H9 (cell line): Measurements from ENCODE around the gene TMA7B. TPM values are rescaled to one million over a fixed set of nuclear protein-coding genes. Genes with fewer than 3 reads are reported as not detected.

ENCODE experiments used
- DNase-seq: peaks from one replicate; pipeline ENCODE4 v3.0.0-alpha.2; 2017
- H2AFZ ChIP-seq: one replicate; pipeline ENCODE4 v1.6.1; 2013; ENCODE audit warnings: mild to moderate bottlenecking, low read length, control low read depth, moderate library complexity
- H2AK5ac ChIP-seq: 2 replicates; pipeline ENCODE4 v1.6.1; 2013; ENCODE audit warnings: low read length, control low read depth, mixed read lengths; ENCODE audit not compliant: insufficient read length
- H2BK120ac ChIP-seq: one replicate; pipeline ENCODE4 v1.6.1; 2013; ENCODE audit warnings: low read depth, mild to moderate bottlenecking, low read length, control low read depth, inconsistent platforms; ENCODE audit not compliant: poor library complexity, severe bottlenecking
- H2BK12ac ChIP-seq: 2 replicates; pipeline ENCODE4 v1.6.1; 2013; ENCODE audit warnings: low read length, control low read depth, mixed read lengths, low read depth; ENCODE audit not compliant: insufficient read length
- H2BK15ac ChIP-seq: 2 replicates; pipeline ENCODE4 v1.6.1; 2013; ENCODE audit warnings: low read depth, low read length, control low read depth
- H2BK20ac ChIP-seq: one replicate; pipeline ENCODE4 v1.6.1; 2013; ENCODE audit warnings: low read depth, mild to moderate bottlenecking, low read length, control low read depth, inconsistent platforms; ENCODE audit not compliant: poor library complexity, severe bottlenecking
- H2BK5ac ChIP-seq: 2 replicates; pipeline ENCODE4 v1.6.1; 2013; ENCODE audit warnings: low read length, control low read depth, mixed read lengths; ENCODE audit not compliant: insufficient read length
- H3K14ac ChIP-seq: 2 replicates; pipeline ENCODE4 v1.6.1; 2013; ENCODE audit warnings: low read length, control low read depth; ENCODE audit not compliant: insufficient read depth
- H3K18ac ChIP-seq: 2 replicates; pipeline ENCODE4 v1.6.1; 2013; ENCODE audit warnings: low read depth, mild to moderate bottlenecking, mixed read lengths, low read length, control low read depth; ENCODE audit not compliant: insufficient read length
- H3K23ac ChIP-seq: 2 replicates; pipeline ENCODE4 v1.6.1; 2013; ENCODE audit warnings: low read length, control low read depth, mixed read lengths, low read depth; ENCODE audit not compliant: insufficient read length
- H3K23me2 ChIP-seq: 2 replicates; pipeline ENCODE4 v1.6.1; 2013; ENCODE audit warnings: low read depth, mild to moderate bottlenecking, mixed read lengths, low read length, control low read depth; ENCODE audit not compliant: insufficient read length, poor library complexity, severe bottlenecking
- H3K27ac ChIP-seq: 2 replicates; pipeline ENCODE4 v1.5.1; 2013; ENCODE audit warnings: low read length, control low read depth, mixed read lengths, low read depth; ENCODE audit not compliant: insufficient read length
- H3K27me3 ChIP-seq: 2 replicates; pipeline ENCODE4 v1.6.1; 2013; ENCODE audit warnings: low read length, control low read depth, inconsistent platforms; ENCODE audit not compliant: insufficient read depth
- H3K4ac ChIP-seq: 2 replicates; pipeline ENCODE4 v1.6.1; 2013; ENCODE audit warnings: low read depth, mild to moderate bottlenecking, control low read depth, inconsistent platforms, low read length, moderate library complexity
- H3K4me1 ChIP-seq: 2 replicates; pipeline ENCODE4 v1.6.1; 2013; ENCODE audit warnings: low read length, control low read depth, inconsistent platforms; ENCODE audit not compliant: insufficient read depth
- H3K4me2 ChIP-seq: 2 replicates; pipeline ENCODE4 v1.6.1; 2013; ENCODE audit warnings: low read length, control low read depth, mixed read lengths; ENCODE audit not compliant: insufficient read length, insufficient read depth
- H3K56ac ChIP-seq: 2 replicates; pipeline ENCODE4 v1.6.1; 2013; ENCODE audit warnings: low read depth, mild to moderate bottlenecking, mixed read lengths, low read length, control low read depth; ENCODE audit not compliant: insufficient read length
- H3K79me1 ChIP-seq: 2 replicates; pipeline ENCODE4 v1.6.1; 2013; ENCODE audit warnings: low read depth, mild to moderate bottlenecking, moderate library complexity, low read length, control low read depth, inconsistent platforms; ENCODE audit not compliant: insufficient read depth, poor library complexity, severe bottlenecking
- H3K79me2 ChIP-seq: 2 replicates; pipeline ENCODE4 v1.6.1; 2013; ENCODE audit warnings: low read length, control low read depth, inconsistent platforms; ENCODE audit not compliant: insufficient read depth
- H3K9ac ChIP-seq: 2 replicates; pipeline ENCODE4 v1.6.1; 2013; ENCODE audit warnings: low read length, control low read depth, mixed read lengths; ENCODE audit not compliant: insufficient read length; ENCODE audit errors: extremely low read depth
- H3K9me3 ChIP-seq: one replicate; pipeline ENCODE4 v1.6.1; 2013; ENCODE audit warnings: low read depth, low read length, inconsistent platforms; ENCODE audit not compliant: control insufficient read depth
- H3T11ph ChIP-seq: one replicate; pipeline ENCODE4 v1.6.1; 2013; ENCODE audit warnings: mild to moderate bottlenecking, low read length, control low read depth, inconsistent platforms
- H4K20me1 ChIP-seq: one replicate; pipeline ENCODE4 v1.6.1; 2013; ENCODE audit not compliant: control insufficient read depth, insufficient read length, insufficient read depth
- H4K5ac ChIP-seq: 2 replicates; pipeline ENCODE4 v1.6.1; 2013; ENCODE audit warnings: low read depth, mild to moderate bottlenecking, mixed read lengths, low read length, control low read depth; ENCODE audit not compliant: insufficient read length
- H4K8ac ChIP-seq: replicated peaks from 2 replicates; pipeline ENCODE4 v1.6.1; 2013; ENCODE audit warnings: low read length, control low read depth, mixed read lengths, low read depth; ENCODE audit not compliant: insufficient read length
- H4K91ac ChIP-seq: 2 replicates; pipeline ENCODE4 v1.6.1; 2013; ENCODE audit warnings: low read depth, mild to moderate bottlenecking, moderate library complexity, mixed read lengths, low read length, control low read depth; ENCODE audit not compliant: insufficient read length
- H3K27ac Mint-ChIP-seq, 3 experiments: 2 replicates in 2 of 3; 3 replicates in 1 of 3; pipeline ENCODE4 v1.8.0; 2020 to 2021; ENCODE audit warnings: mixed read lengths in 3 of 3, mild to moderate bottlenecking in 1 of 3, moderate library complexity in 1 of 3
- H3K27me3 Mint-ChIP-seq: 2 replicates; pipeline ENCODE4 v1.8.0; 2021; ENCODE audit warnings: low read depth, mild to moderate bottlenecking, moderate library complexity, mixed read lengths
- H3K36me3 Mint-ChIP-seq, 3 experiments: 2 replicates in 2 of 3; 3 replicates in 1 of 3; pipeline ENCODE4 v1.8.0; 2020 to 2021; ENCODE audit warnings: low read depth in 3 of 3, mixed read lengths in 3 of 3; ENCODE audit not compliant: insufficient read depth in 1 of 3
- H3K4me1 Mint-ChIP-seq, 2 experiments: 2 replicates each; pipeline ENCODE4 v1.8.0; 2020; ENCODE audit warnings: mixed read lengths in 2 of 2
- H3K4me3 Mint-ChIP-seq, 2 experiments: 2 replicates in 1 of 2; 3 replicates in 1 of 2; pipeline ENCODE4 v1.8.0; 2020 to 2021; ENCODE audit warnings: mild to moderate bottlenecking in 2 of 2, mixed read lengths in 2 of 2, moderate library complexity in 1 of 2
- H3K9me3 Mint-ChIP-seq, 2 experiments: 2 replicates in 1 of 2; 3 replicates in 1 of 2; pipeline ENCODE4 v1.8.0; 2020; ENCODE audit warnings: mild to moderate bottlenecking in 2 of 2, mixed read lengths in 2 of 2, moderate library complexity in 1 of 2
- WGBS: extraction: QIAGEN DNeasy Blood & Tissue Kit; methylation state at CpG from one replicate; pipeline ENCODE4 v1.1.7; 2013; ENCODE audit warnings: missing lambda C conversion rate, low lambda C conversion rate, mixed read lengths; ENCODE audit not compliant: insufficient read length; ENCODE audit errors: extremely low coverage; 5-methylcytosine and 5-hydroxymethylcytosine counted together
- total RNA-seq: library from RNA; stranded (reverse); gene quantifications from 2 replicates; pipeline ENCODE4 v1.2.1, GENCODE V29; 2021
- TF ChIP-seq, protein P1 (sequence below): fragments of 200-600 bp; sonication (generic); conservative IDR thresholded peaks from 3 replicates; pipeline ENCODE4 v1.8.0; 2021; ENCODE audit warnings: antibody characterized with exemption, mild to moderate bottlenecking

Gene TMA7B
- total RNA-seq, 1 experiment from 2014 or later, result not detected

DNA sequence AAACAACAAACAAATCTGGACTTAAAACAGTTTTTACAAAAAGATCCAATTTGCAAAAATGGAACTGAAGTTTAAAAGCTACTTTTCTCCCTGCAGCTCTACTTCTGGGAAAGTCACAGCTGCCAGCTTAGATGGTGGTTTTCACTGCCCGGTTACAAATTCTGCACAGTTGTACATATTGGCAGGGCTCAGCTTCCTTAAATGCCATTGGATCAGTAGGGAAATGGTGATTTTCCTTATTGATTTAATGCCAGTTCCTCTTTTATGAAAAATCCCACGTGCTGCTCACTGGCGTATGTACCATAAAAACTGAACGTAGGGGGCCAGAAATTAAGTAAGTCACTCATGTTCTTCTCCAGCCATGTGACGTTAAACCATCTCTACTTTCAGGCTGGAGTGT lies 36.5 kb upstream of the TMA7B start:
- H3K23ac ChIP-seq, result no peak overlapping the region
- Mint-ChIP-seq H3K4me3 (no peak overlapping the region), H3K27ac (no peak overlapping the region), H3K9me3 (no peaks in the 10 kb centered on the region), H3K36me3 (no peaks in the 10 kb centered on the region), H3K27me3 (peaks cover 8% of the 10 kb centered on the region), H3K4me1 (peaks cover 8 to 14% of the 10 kb centered on the region in 2 experiments; a peak in 3 of 4 replicates)
- no peak overlapping the region for H2BK12ac ChIP-seq
- no peaks in the 10 kb centered on the region for H4K20me1 ChIP-seq
- H2BK5ac ChIP-seq, result no peak overlapping the region
- no peak overlapping the region for H2AFZ ChIP-seq
- no peak overlapping the region for H3K14ac ChIP-seq
- H2AK5ac ChIP-seq, result no peak overlapping the region
- no peak overlapping the region for H4K8ac ChIP-seq
- no peak overlapping the region for H3K4ac ChIP-seq
- H3K27me3 ChIP-seq, result no peaks in the 10 kb centered on the region
- no peaks in the 10 kb centered on the region for H3K79me2 ChIP-seq
- DNase-seq, result no peak
- H3K4me1 ChIP-seq, result no peaks in the 10 kb centered on the region; the same call in 1 of the 2 replicates
- no peak overlapping the region for H2BK15ac ChIP-seq
- no peaks in the 10 kb centered on the region for H3K23me2 ChIP-seq
- H2BK20ac ChIP-seq, result no peak overlapping the region
- H3K9me3 ChIP-seq, result no peaks in the 10 kb centered on the region
- H3K27ac ChIP-seq, result no peak overlapping the region
- H3K79me1 ChIP-seq, result no peaks in the 10 kb centered on the region
- H2BK120ac ChIP-seq, result no peak overlapping the region
- no peak overlapping the region for H3T11ph ChIP-seq
- no peak overlapping the region for H4K91ac ChIP-seq
- H4K5ac ChIP-seq, result no peak overlapping the region
- no CpG with 5 or more reads among the region's 5 CpGs for WGBS
- H3K56ac ChIP-seq, result no peak overlapping the region
- no peak overlapping the region for H3K9ac ChIP-seq
- no peak overlapping the region for H3K4me2 ChIP-seq
- TF ChIP-seq, protein P1, sequence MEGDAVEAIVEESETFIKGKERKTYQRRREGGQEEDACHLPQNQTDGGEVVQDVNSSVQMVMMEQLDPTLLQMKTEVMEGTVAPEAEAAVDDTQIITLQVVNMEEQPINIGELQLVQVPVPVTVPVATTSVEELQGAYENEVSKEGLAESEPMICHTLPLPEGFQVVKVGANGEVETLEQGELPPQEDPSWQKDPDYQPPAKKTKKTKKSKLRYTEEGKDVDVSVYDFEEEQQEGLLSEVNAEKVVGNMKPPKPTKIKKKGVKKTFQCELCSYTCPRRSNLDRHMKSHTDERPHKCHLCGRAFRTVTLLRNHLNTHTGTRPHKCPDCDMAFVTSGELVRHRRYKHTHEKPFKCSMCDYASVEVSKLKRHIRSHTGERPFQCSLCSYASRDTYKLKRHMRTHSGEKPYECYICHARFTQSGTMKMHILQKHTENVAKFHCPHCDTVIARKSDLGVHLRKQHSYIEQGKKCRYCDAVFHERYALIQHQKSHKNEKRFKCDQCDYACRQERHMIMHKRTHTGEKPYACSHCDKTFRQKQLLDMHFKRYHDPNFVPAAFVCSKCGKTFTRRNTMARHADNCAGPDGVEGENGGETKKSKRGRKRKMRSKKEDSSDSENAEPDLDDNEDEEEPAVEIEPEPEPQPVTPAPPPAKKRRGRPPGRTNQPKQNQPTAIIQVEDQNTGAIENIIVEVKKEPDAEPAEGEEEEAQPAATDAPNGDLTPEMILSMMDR, result no peak
- no peak overlapping the region for H3K18ac ChIP-seq
